ENCODE results near the gene ATP13A5. TPM values are rescaled to one million over a fixed set of nuclear protein-coding genes. Genes with fewer than 3 reads are reported as not detected.

ATP13A5 gene
- total RNA-seq, result not detected

- Histone ChIP-seq H3K27me3 (no peaks in the 10 kb centered on the region), H3K4me3 (no peak within 1 kb of the TSS), H3K27ac (no peak within 1 kb of the TSS), H3K4me1 (no peaks in the 10 kb centered on the region), H3K9me3 (no peaks in the 10 kb centered on the region), H3K36me3 (replicated peaks in 1 of 2; ENCODE audit: insufficient read depth in 1 of 2, low read depth in 2 of 2) (no peaks in the 10 kb centered on the region)
- intact Hi-C loops (cut with DNase I), result no loop called here
- no peak for DNase-seq
- 39 to 47% methylated on average over 6 of the region's 6 CpGs for WGBS, 2 donors
- ATAC-seq, result no peak
- TF ChIP-seq POLR2A (IDR thresholded peaks at IDR 0.05) (no peak), CTCF (IDR thresholded peaks at IDR 0.05) (no peak)
These were observed at the start of gene ATP13A5 for GRCh38 chr3:193378706-193379105. Gene ATP13A5, minus strand, starts transcription at chr3:193378753. Its CDS starts 28 bp downstream, at chr3:193378725.

GRCh38 chr3:193418576-193419373, 40.2 kb upstream of the ATP13A5 start:
- Histone ChIP-seq H3K27me3 (no peaks in the 10 kb centered on the region), H3K9me3 (peaks cover 0 to 10% (median 0%) of the 10 kb centered on the region in 3 donors), H3K4me3 (no peak overlapping the region), H3K27ac (no peak overlapping the region), H3K4me1 (no peaks in the 10 kb centered on the region), H3K36me3 (replicated peaks in 1 of 2; ENCODE audit: insufficient read depth in 1 of 2, low read depth in 2 of 2) (no peaks in the 10 kb centered on the region)
- no peak for DNase-seq
- TF ChIP-seq CTCF (IDR thresholded peaks at IDR 0.05), result no peak
- no peak for TF ChIP-seq POLR2A (IDR thresholded peaks at IDR 0.05)
- WGBS, 2 donors, result 82 to 85% methylated on average over 4 of the region's 4 CpGs
- intact Hi-C loops (cut with DNase I), result no loop called here
- ATAC-seq, result no peak

GRCh38 chr3:193416629-193417028, 38.1 kb upstream of the ATP13A5 start:
- no peak for DNase-seq
- H3K4me3 ChIP-seq, result no peak overlapping the region
- 76 to 88% methylated on average over 2 of the region's 2 CpGs for WGBS, 2 donors
- peaks cover 0 to 10% (median 0%) of the 10 kb centered on the region in 3 donors for H3K9me3 ChIP-seq
- intact Hi-C loops (cut with DNase I), result no loop called here
- no peak overlapping the region for H3K27ac ChIP-seq
- H3K4me1 ChIP-seq, result no peaks in the 10 kb centered on the region
- no peak for ATAC-seq
- TF ChIP-seq POLR2A (IDR thresholded peaks at IDR 0.05) (no peak), CTCF (IDR thresholded peaks at IDR 0.05) (no peak)
- no peaks in the 10 kb centered on the region for H3K27me3 ChIP-seq
- no peaks in the 10 kb centered on the region for H3K36me3 ChIP-seq (replicated peaks in 1 of 2; ENCODE audit: insufficient read depth in 1 of 2, low read depth in 2 of 2)

GRCh38 chr3:193407688-193408087, 29.1 kb upstream of the ATP13A5 start:
- no peak for ATAC-seq
- H3K9me3 ChIP-seq, result no peaks in the 10 kb centered on the region
- TF ChIP-seq POLR2A (IDR thresholded peaks at IDR 0.05) (no peak), CTCF (IDR thresholded peaks at IDR 0.05) (no peak)
- H3K27ac ChIP-seq, result no peak overlapping the region
- H3K4me1 ChIP-seq, result no peaks in the 10 kb centered on the region
- no peaks in the 10 kb centered on the region for H3K27me3 ChIP-seq
- DNase-seq, result no peak
- no peak overlapping the region for H3K4me3 ChIP-seq
- intact Hi-C loops (cut with DNase I), result no loop called here
- WGBS, 2 donors, result 44 to 71% methylated on average over 1 of the region's 1 CpG
- H3K36me3 ChIP-seq (replicated peaks in 1 of 2; ENCODE audit: insufficient read depth in 1 of 2, low read depth in 2 of 2), result no peaks in the 10 kb centered on the region

GRCh38 chr3:193407112-193407511, 28.6 kb upstream of the ATP13A5 start:
- TF ChIP-seq POLR2A (IDR thresholded peaks at IDR 0.05) (no peak), CTCF (IDR thresholded peaks at IDR 0.05) (no peak)
- 63 to 72% methylated on average over 6 of the region's 6 CpGs for WGBS, 2 donors
- H3K27ac ChIP-seq, result no peak overlapping the region
- H3K9me3 ChIP-seq, result no peaks in the 10 kb centered on the region
- H3K36me3 ChIP-seq (replicated peaks in 1 of 2; ENCODE audit: insufficient read depth in 1 of 2, low read depth in 2 of 2), result no peaks in the 10 kb centered on the region
- ATAC-seq (no peak), DNase-seq (no peak)
- H3K27me3 ChIP-seq, result no peaks in the 10 kb centered on the region
- no peak overlapping the region for H3K4me3 ChIP-seq
- intact Hi-C loops (cut with DNase I), result no loop called here
- no peaks in the 10 kb centered on the region for H3K4me1 ChIP-seq

Measured in body of pancreas (tissue), 4 donors.